ENCODE data around the gene ARID2. TPM values are rescaled to one million over a fixed set of nuclear protein-coding genes. Genes with fewer than 3 reads are reported as not detected.

ARID2 gene
- total RNA-seq, 1 donor from 2014 or later, result 53.6 TPM

DNA sequence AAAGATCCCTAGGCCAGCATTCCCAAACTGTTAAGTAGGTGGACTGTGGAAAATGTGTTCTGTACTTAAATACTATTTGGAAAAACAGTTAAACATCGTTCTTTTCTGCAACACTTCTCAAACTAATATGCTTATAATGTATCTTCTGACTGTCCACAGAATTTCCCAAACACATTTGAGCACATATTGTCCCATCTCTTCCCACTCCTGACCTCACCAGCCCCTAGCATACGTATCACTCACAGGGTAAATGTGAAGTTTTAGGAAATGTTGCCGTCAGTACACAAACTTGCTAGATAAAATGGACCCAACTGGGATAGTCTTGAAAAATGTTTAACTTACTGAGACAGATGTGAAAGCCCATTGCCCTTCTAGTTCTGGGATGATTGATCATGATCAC is 27.7 kb downstream of the ARID2 start:
- peaks cover 35% of the 10 kb centered on the region for H3K4me1 Mint-ChIP-seq
- TF ChIP-seq, protein P1, sequence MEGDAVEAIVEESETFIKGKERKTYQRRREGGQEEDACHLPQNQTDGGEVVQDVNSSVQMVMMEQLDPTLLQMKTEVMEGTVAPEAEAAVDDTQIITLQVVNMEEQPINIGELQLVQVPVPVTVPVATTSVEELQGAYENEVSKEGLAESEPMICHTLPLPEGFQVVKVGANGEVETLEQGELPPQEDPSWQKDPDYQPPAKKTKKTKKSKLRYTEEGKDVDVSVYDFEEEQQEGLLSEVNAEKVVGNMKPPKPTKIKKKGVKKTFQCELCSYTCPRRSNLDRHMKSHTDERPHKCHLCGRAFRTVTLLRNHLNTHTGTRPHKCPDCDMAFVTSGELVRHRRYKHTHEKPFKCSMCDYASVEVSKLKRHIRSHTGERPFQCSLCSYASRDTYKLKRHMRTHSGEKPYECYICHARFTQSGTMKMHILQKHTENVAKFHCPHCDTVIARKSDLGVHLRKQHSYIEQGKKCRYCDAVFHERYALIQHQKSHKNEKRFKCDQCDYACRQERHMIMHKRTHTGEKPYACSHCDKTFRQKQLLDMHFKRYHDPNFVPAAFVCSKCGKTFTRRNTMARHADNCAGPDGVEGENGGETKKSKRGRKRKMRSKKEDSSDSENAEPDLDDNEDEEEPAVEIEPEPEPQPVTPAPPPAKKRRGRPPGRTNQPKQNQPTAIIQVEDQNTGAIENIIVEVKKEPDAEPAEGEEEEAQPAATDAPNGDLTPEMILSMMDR (conservative IDR thresholded peaks at IDR 0.05), result no peak
- no peak overlapping the region for H3K4me3 Mint-ChIP-seq
- H3K27ac Mint-ChIP-seq (ENCODE audit: unreplicated experiment), result no peak overlapping the region
- no peaks in the 10 kb centered on the region for H3K9me3 Mint-ChIP-seq
- no peaks in the 10 kb centered on the region for H3K27me3 Mint-ChIP-seq (ENCODE audit: low read depth)
- peaks cover 2% of the 10 kb centered on the region for H3K36me3 Mint-ChIP-seq (ENCODE audit: low read depth)
- DNase-seq (ENCODE audit: low read depth, low spot score), result no peak

DNA sequence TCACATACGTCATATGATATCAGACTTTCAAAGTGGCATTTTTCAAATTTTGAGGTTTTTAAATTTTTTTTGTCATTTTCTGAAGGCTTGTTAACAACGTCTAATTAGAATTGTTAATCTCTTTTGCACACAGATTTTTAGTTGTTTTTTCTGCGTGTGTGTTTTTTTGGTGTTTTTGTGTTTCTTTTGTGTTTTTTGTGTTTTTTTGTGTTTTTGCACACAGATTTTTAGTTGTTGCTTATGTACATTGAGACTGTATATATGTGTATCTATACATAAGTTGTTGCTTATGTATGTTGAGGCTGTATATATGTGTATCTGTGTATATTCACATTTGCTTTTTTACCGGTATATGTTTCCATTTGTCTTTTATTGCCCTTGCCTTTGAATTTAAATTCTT is 30.8 kb downstream of the ARID2 start:
- H3K27me3 Mint-ChIP-seq (ENCODE audit: low read depth), result no peaks in the 10 kb centered on the region
- H3K9me3 Mint-ChIP-seq, result no peaks in the 10 kb centered on the region
- no peak overlapping the region for H3K4me3 Mint-ChIP-seq
- TF ChIP-seq, protein P1 (conservative IDR thresholded peaks at IDR 0.05), result no peak
- H3K36me3 Mint-ChIP-seq (ENCODE audit: low read depth), result no peaks in the 10 kb centered on the region
- H3K4me1 Mint-ChIP-seq, result peaks cover 36% of the 10 kb centered on the region
- DNase-seq (ENCODE audit: low read depth, low spot score), result no peak
- no peak overlapping the region for H3K27ac Mint-ChIP-seq (ENCODE audit: unreplicated experiment)

DNA sequence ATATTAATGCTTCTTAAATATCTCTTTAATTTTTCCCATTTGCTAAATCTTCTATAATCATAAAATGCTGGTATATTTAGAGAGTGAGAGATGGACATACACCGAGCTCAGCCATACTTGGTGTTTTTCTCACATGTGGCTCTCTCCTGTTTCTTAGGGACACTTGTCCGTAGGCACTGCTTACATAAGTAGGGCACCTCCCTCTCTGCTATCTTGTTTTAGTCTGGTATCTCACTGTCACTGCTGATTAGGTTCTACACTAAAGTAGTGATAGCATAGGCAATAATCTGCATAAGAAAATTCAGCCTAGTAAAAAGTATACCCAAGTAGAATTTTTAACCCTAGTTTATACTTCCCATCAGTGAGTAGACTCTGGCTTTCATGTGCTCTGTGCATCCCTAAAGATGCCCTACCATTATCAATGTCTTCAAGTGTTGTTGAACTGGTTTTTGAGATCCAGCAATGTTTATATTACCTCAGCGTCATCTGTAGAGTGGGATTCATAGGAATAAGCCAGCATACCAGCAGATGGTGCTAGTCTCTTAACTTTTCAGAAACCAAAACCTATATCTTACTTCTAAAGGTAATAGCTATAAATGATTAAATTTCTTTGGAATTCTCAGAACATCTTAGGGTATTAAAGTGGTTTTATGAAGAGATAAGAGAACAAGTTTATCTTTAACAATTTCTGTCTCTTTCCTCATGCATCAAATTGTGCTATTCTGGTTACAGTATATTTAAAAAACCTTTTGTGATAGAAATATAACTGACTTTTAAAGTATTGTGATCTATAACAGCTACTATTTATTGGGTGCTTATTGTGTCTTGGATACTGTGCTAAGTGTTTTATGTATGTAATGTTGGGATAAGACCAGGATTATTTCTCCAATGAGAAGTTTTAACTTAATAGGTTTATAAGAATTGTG is 32.9 kb downstream of the ARID2 start:
- H3K27ac Mint-ChIP-seq (ENCODE audit: unreplicated experiment), result peak overlapping the region; percentile 44
- H3K4me1 Mint-ChIP-seq, result peaks cover 29% of the 10 kb centered on the region
- DNase-seq (ENCODE audit: low read depth, low spot score), result no peak
- peaks cover 2% of the 10 kb centered on the region for H3K36me3 Mint-ChIP-seq (ENCODE audit: low read depth)
- no peaks in the 10 kb centered on the region for H3K27me3 Mint-ChIP-seq (ENCODE audit: low read depth)
- H3K9me3 Mint-ChIP-seq, result no peaks in the 10 kb centered on the region
- TF ChIP-seq, protein P1 (conservative IDR thresholded peaks at IDR 0.05), result peak; percentile 72
- H3K4me3 Mint-ChIP-seq, result no peak overlapping the region

DNA sequence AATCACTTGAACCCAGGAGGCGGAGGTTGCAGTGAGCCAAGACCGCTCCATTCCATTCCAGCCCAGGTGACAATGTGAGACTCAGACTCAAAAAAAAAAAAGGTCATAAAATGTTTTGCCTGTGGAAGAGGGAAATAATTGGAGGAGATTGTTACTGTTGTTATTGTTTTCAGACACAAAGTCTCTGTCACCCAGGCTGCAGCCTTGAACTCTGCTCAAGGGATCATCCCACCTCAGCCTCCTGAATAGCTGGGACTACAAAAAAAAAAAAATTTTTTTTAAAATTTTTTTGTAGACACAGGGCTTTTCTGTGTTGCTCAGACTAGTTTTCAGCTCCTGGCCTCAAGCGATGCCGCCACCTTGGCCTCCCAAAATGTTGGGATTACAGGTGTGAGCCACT is 33.9 kb downstream of the ARID2 start:
- DNase-seq (ENCODE audit: low read depth, low spot score), result no peak
- peaks cover 9% of the 10 kb centered on the region for H3K36me3 Mint-ChIP-seq (ENCODE audit: low read depth)
- H3K4me3 Mint-ChIP-seq, result no peak overlapping the region
- peaks cover 32% of the 10 kb centered on the region for H3K4me1 Mint-ChIP-seq
- H3K9me3 Mint-ChIP-seq, result no peaks in the 10 kb centered on the region
- no peaks in the 10 kb centered on the region for H3K27me3 Mint-ChIP-seq (ENCODE audit: low read depth)
- TF ChIP-seq, protein P1 (conservative IDR thresholded peaks at IDR 0.05), result no peak
- H3K27ac Mint-ChIP-seq (ENCODE audit: unreplicated experiment), result no peak overlapping the region

DNA sequence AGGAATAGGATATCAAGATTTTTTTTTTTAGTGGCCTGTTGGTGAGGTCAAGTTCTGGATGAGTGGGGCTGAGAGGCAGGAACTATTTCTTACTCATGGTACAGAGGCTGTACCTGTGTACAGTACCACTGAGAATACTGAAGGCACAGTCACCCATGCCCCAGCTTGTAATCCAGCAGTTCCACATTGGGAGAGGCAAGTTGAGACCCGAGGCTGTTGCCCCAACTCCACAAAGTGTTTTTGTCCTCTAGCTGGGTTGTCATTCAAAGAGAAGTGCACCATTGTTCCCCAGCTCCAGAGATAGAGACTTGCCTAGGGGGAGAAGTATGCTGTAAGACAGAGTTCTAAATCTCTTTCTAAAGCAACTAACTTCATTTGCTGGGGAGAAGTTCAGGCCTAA is 38.7 kb downstream of the ARID2 start:
- peak overlapping the region; percentile 7 for H3K4me3 Mint-ChIP-seq
- peaks cover 18% of the 10 kb centered on the region for H3K36me3 Mint-ChIP-seq (ENCODE audit: low read depth)
- H3K9me3 Mint-ChIP-seq, result no peaks in the 10 kb centered on the region
- H3K27me3 Mint-ChIP-seq (ENCODE audit: low read depth), result no peaks in the 10 kb centered on the region
- DNase-seq (ENCODE audit: low read depth, low spot score), result no peak
- no peak overlapping the region for H3K27ac Mint-ChIP-seq (ENCODE audit: unreplicated experiment)
- peaks cover 16% of the 10 kb centered on the region for H3K4me1 Mint-ChIP-seq
- TF ChIP-seq, protein P1 (conservative IDR thresholded peaks at IDR 0.05), result no peak

Measured in neural crest cell (in vitro differentiated cells).